ENCODE measurements around the gene ZNRF3.

- TF ChIP-seq EZH2 (IDR thresholded peaks at IDR 0.05), result no peak
- no peak for TF ChIP-seq CTCF (IDR thresholded peaks at IDR 0.05)
- TF ChIP-seq EZH2phosphoT487 (IDR thresholded peaks at IDR 0.05), result no peak
Measured at GRCh38 chr22:28942333-28942732, 59.0 kb downstream of the ZNRF3 start.
